ENCODE measurements around the gene CBLIF.
"Not testable (repeated sequence)": the region's sequence is repeated elsewhere in the genome, so short reads cannot be mapped to it uniquely, and the experiment has no call there.

Gene CBLIF

DNA sequence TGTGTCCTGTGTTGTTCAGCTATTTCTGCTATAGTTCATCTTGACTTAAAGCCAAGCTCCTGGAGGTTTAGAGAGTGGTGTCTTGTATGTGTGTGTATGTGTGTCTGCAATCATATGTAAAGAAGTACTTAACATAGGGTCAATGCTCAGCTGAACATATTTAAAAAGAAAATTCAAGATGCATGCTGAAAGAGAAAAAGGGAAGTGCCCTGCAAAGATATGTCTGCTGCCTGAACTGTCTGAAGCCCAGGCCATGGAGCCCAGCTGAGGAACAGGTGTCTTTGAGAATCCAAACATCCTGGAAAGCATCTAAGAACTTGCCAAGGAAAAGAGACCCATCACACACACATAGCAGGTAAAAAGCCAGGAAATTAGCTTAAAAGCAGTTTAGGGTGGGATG is 14.4 kb upstream of the CBLIF start:
- no peaks in the 10 kb centered on the region for H3F3A ChIP-seq (ENCODE audit: low read depth)
- H3K4me3 ChIP-seq (ENCODE audit: low read length, poor library complexity, severe bottlenecking): no peak overlapping the region
- H3K9me2 ChIP-seq (replicated peaks; ENCODE audit: low read depth, low read length): no peaks in the 10 kb centered on the region
- TF ChIP-seq, protein P1, sequence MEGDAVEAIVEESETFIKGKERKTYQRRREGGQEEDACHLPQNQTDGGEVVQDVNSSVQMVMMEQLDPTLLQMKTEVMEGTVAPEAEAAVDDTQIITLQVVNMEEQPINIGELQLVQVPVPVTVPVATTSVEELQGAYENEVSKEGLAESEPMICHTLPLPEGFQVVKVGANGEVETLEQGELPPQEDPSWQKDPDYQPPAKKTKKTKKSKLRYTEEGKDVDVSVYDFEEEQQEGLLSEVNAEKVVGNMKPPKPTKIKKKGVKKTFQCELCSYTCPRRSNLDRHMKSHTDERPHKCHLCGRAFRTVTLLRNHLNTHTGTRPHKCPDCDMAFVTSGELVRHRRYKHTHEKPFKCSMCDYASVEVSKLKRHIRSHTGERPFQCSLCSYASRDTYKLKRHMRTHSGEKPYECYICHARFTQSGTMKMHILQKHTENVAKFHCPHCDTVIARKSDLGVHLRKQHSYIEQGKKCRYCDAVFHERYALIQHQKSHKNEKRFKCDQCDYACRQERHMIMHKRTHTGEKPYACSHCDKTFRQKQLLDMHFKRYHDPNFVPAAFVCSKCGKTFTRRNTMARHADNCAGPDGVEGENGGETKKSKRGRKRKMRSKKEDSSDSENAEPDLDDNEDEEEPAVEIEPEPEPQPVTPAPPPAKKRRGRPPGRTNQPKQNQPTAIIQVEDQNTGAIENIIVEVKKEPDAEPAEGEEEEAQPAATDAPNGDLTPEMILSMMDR (conservative IDR thresholded peaks at IDR 0.05; ENCODE audit: low read length): no peak
- TF ChIP-seq EZH2phosphoT487 (IDR thresholded peaks at IDR 0.05; ENCODE audit: borderline replicate concordance): no peak
- H3K9ac ChIP-seq (ENCODE audit: low read depth, low read length, poor library complexity, severe bottlenecking): no peak overlapping the region
- H4K20me1 ChIP-seq (ENCODE audit: insufficient read depth, low read length, poor library complexity, severe bottlenecking): no peaks in the 10 kb centered on the region
- no peaks in the 10 kb centered on the region for H3K27me3 ChIP-seq (ENCODE audit: insufficient read depth, low read length, poor library complexity, severe bottlenecking)
- no peak overlapping the region for H2AFZ ChIP-seq (ENCODE audit: low read length)
- no peaks in the 10 kb centered on the region for H3K36me3 ChIP-seq (ENCODE audit: insufficient read depth, low read length)
- peaks cover 12% of the 10 kb centered on the region for H3K4me1 ChIP-seq (ENCODE audit: insufficient read depth, low read length, poor library complexity, severe bottlenecking)
- H3K9me3 ChIP-seq (ENCODE audit: insufficient read depth, low read depth, low read length): no peaks in the 10 kb centered on the region
- no peak overlapping the region for H3K4me2 ChIP-seq (ENCODE audit: low read depth, low read length, poor library complexity, severe bottlenecking)
- H3K79me2 ChIP-seq (ENCODE audit: insufficient read depth, low read length): no peaks in the 10 kb centered on the region

DNA sequence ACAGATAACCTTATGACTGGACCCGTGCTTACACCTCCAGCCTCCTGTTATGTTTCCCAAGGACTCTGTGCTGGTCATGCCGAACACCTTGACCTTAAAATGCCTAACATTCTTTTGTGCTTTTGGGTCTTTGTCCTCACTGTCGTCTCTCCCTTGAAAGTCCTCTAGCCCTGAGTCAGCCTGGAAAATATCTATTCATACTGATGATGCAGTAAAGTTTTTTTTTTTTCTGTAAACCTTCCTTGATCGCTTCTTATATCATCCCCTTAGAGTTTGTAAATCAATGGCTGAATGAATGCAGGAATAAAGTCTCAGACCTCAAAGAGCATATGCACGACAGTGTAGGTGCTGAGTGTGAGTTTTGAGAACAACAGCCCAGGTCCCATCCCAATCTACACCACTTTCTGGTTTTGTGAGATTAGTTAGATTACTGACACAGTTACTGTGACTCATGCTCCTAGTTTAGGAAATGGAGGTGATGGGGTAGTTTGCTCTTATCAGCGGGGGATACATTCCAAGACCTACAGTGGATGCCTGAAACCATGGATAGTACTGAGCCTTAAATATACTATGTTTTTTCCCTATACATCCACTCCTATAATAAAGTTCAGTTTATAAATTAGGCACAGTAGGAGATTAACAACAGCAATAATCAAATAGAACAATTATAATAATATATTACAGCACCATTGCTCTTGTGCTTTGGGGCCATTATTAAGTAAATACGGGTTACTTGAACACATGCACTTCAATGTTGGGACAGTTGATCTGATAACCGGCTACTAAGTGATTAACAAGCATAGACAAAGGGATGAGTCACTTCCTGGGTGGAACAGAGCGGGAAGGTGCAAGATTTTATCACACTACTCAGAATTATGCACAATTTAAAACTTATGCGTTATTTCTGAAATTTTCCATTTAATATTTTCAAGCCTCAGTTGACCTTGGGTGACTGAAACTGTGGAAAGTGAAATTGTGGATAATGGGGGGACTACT is 12.4 kb upstream of the CBLIF start:
- Histone ChIP-seq H3K4me2 (ENCODE audit: low read depth, low read length, poor library complexity, severe bottlenecking) (no peak overlapping the region), H3K4me1 (ENCODE audit: insufficient read depth, low read length, poor library complexity, severe bottlenecking) (peaks cover 12% of the 10 kb centered on the region), H3K79me2 (ENCODE audit: insufficient read depth, low read length) (no peaks in the 10 kb centered on the region), H3K9ac (ENCODE audit: low read depth, low read length, poor library complexity, severe bottlenecking) (no peak overlapping the region), H4K20me1 (ENCODE audit: insufficient read depth, low read length, poor library complexity, severe bottlenecking) (no peaks in the 10 kb centered on the region), H3K27me3 (ENCODE audit: insufficient read depth, low read length, poor library complexity, severe bottlenecking) (no peaks in the 10 kb centered on the region), H3K9me2 (replicated peaks; ENCODE audit: low read depth, low read length) (no peaks in the 10 kb centered on the region), H2AFZ (ENCODE audit: low read length) (no peak overlapping the region), H3F3A (ENCODE audit: low read depth) (no peaks in the 10 kb centered on the region), H3K4me3 (ENCODE audit: low read length, poor library complexity, severe bottlenecking) (peak overlapping the region; percentile 8), H3K9me3 (ENCODE audit: insufficient read depth, low read depth, low read length) (no peaks in the 10 kb centered on the region), H3K36me3 (ENCODE audit: insufficient read depth, low read length) (no peaks in the 10 kb centered on the region)
- TF ChIP-seq, protein P1 (conservative IDR thresholded peaks at IDR 0.05; ENCODE audit: low read length): no peak
- TF ChIP-seq EZH2phosphoT487 (IDR thresholded peaks at IDR 0.05; ENCODE audit: borderline replicate concordance): no peak

DNA sequence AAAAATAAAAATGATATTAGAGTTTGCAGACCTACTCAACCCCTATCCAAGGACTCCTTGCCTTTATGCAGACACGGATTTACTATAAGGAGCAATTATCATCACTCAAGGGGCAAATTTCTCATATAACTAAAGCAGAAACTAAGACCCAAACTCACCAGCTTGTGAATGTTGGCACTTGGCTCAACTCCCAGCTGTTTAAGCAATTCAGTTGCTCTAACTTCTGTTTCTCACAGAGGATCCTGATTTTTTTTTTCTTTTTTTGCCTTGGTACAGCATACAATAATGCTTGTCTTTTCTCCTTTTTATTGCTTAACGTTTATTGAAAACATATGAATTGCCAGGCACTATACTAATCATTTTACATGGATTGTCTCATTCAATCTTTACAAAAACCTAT is 9.6 kb upstream of the CBLIF start:
- Histone ChIP-seq H4K20me1 (ENCODE audit: insufficient read depth, low read length, poor library complexity, severe bottlenecking) (no peaks in the 10 kb centered on the region), H3F3A (ENCODE audit: low read depth) (no peaks in the 10 kb centered on the region), H3K9ac (ENCODE audit: low read depth, low read length, poor library complexity, severe bottlenecking) (no peak overlapping the region), H3K4me2 (ENCODE audit: low read depth, low read length, poor library complexity, severe bottlenecking) (no peak overlapping the region), H3K27me3 (ENCODE audit: insufficient read depth, low read length, poor library complexity, severe bottlenecking) (no peaks in the 10 kb centered on the region), H2AFZ (ENCODE audit: low read length) (no peak overlapping the region), H3K4me1 (ENCODE audit: insufficient read depth, low read length, poor library complexity, severe bottlenecking) (peaks cover 16% of the 10 kb centered on the region), H3K9me3 (ENCODE audit: insufficient read depth, low read depth, low read length) (no peaks in the 10 kb centered on the region), H3K79me2 (ENCODE audit: insufficient read depth, low read length) (no peaks in the 10 kb centered on the region), H3K9me2 (replicated peaks; ENCODE audit: low read depth, low read length) (no peaks in the 10 kb centered on the region), H3K36me3 (ENCODE audit: insufficient read depth, low read length) (no peaks in the 10 kb centered on the region), H3K4me3 (ENCODE audit: low read length, poor library complexity, severe bottlenecking) (no peak overlapping the region)
- TF ChIP-seq, protein P1 (conservative IDR thresholded peaks at IDR 0.05; ENCODE audit: low read length): no peak
- TF ChIP-seq EZH2phosphoT487 (IDR thresholded peaks at IDR 0.05; ENCODE audit: borderline replicate concordance): no peak

DNA sequence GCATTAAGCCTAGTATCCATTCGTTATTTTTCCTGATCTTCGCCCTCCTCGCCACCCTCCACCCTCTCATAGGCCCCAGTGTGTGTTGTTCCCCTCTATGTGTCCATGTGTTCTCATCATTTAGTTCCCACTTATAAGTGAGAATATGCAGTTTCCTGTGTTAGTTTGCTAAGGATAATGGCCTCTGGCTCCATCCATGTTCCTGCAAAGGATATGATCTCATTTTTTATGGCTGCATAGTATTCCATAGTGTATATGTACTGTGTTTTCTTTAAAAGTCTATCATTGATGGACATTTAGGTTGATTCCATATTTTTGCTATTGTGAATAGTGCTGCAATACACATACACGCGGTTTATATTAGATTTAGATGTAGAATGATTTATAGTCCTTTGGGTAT is 6.1 kb upstream of the CBLIF start:
- H2AFZ ChIP-seq (ENCODE audit: low read length); H3K9me2 ChIP-seq (replicated peaks; ENCODE audit: low read depth, low read length); H3K27me3 ChIP-seq (ENCODE audit: insufficient read depth, low read length, poor library complexity, severe bottlenecking); H4K20me1 ChIP-seq (ENCODE audit: insufficient read depth, low read length, poor library complexity, severe bottlenecking); H3K9me3 ChIP-seq (ENCODE audit: insufficient read depth, low read depth, low read length); H3K36me3 ChIP-seq (ENCODE audit: insufficient read depth, low read length); H3F3A ChIP-seq (ENCODE audit: low read depth); H3K4me2 ChIP-seq (ENCODE audit: low read depth, low read length, poor library complexity, severe bottlenecking); H3K4me1 ChIP-seq (ENCODE audit: insufficient read depth, low read length, poor library complexity, severe bottlenecking); H3K9ac ChIP-seq (ENCODE audit: low read depth, low read length, poor library complexity, severe bottlenecking); H3K4me3 ChIP-seq (ENCODE audit: low read length, poor library complexity, severe bottlenecking); H3K79me2 ChIP-seq (ENCODE audit: insufficient read depth, low read length): not testable (repeated sequence)

DNA sequence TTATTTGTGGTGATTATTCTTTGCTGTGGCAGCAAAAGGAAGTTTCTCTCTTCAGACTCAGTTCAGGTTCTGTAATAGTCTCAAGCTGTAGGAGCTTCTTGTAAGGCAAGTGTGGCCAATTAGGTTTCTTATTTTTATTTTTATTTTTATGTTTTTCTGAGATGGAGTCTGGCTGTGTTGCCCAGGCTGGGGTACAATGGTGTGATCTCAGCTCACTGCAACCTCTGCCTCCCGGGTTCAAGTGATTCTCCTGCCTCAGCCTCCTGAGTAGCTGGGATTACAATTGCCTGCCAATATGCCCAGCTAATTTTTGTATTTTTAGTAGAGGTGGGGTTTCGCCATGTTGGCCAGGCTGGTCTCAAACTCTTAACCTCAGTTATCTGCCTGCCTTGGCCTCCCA is 4.3 kb upstream of the CBLIF start:
- not testable (repeated sequence) for H3F3A ChIP-seq (ENCODE audit: low read depth); H3K36me3 ChIP-seq (ENCODE audit: insufficient read depth, low read length); H4K20me1 ChIP-seq (ENCODE audit: insufficient read depth, low read length, poor library complexity, severe bottlenecking); H3K4me1 ChIP-seq (ENCODE audit: insufficient read depth, low read length, poor library complexity, severe bottlenecking); H3K79me2 ChIP-seq (ENCODE audit: insufficient read depth, low read length); H3K27me3 ChIP-seq (ENCODE audit: insufficient read depth, low read length, poor library complexity, severe bottlenecking); H2AFZ ChIP-seq (ENCODE audit: low read length); H3K9ac ChIP-seq (ENCODE audit: low read depth, low read length, poor library complexity, severe bottlenecking); H3K9me3 ChIP-seq (ENCODE audit: insufficient read depth, low read depth, low read length); H3K9me2 ChIP-seq (replicated peaks; ENCODE audit: low read depth, low read length); H3K4me3 ChIP-seq (ENCODE audit: low read length, poor library complexity, severe bottlenecking); H3K4me2 ChIP-seq (ENCODE audit: low read depth, low read length, poor library complexity, severe bottlenecking)
